Fibroblast of skin of right quadriceps (primary cell): Measurements from ENCODE around the gene MRPL14.

Experiments
- DNase-seq: peaks from one replicate; pipeline ENCODE4 v3.0.0-alpha.2; 2013

MRPL14 gene

GRCh38 chr6:44122801-44123200 lies 4.5 kb downstream of the MRPL14 start:
- peak; percentile 45 for DNase-seq

GRCh38 chr6:44120692-44121443 lies 6.4 kb downstream of the MRPL14 start:
- no peak for DNase-seq

GRCh38 chr6:44119704-44120262 lies 7.5 kb downstream of the MRPL14 start:
- DNase-seq = no peak

- no peak for DNase-seq
Measured at GRCh38 chr6:44117397-44118128, 9.7 kb downstream of the MRPL14 start.

GRCh38 chr6:44116641-44117382 lies 10.4 kb downstream of the MRPL14 start:
- DNase-seq = peak; percentile 90

GRCh38 chr6:44115866-44116265 lies 11.4 kb downstream of the MRPL14 start:
- DNase-seq = no peak

GRCh38 chr6:44113414-44113813 lies 13.8 kb downstream of the MRPL14 start:
- DNase-seq = no peak

GRCh38 chr6:44111434-44112417 lies 15.5 kb downstream of the MRPL14 start:
- no peak for DNase-seq

GRCh38 chr6:44110966-44111365 lies 16.3 kb downstream of the MRPL14 start:
- DNase-seq = no peak

- no peak for DNase-seq
Measured at GRCh38 chr6:44110005-44110676, 17.1 kb downstream of the MRPL14 start.

GRCh38 chr6:44109212-44109611 lies 18.0 kb downstream of the MRPL14 start:
- DNase-seq = no peak

- DNase-seq = no peak
Measured at GRCh38 chr6:44108471-44108870, 18.8 kb downstream of the MRPL14 start.

GRCh38 chr6:44107017-44107416 lies 20.2 kb downstream of the MRPL14 start:
- DNase-seq = no peak

- no peak for DNase-seq
Measured at GRCh38 chr6:44105993-44106740, 21.1 kb downstream of the MRPL14 start.

GRCh38 chr6:44105146-44105545 lies 22.1 kb downstream of the MRPL14 start:
- no peak for DNase-seq

GRCh38 chr6:44104481-44105021 lies 22.7 kb downstream of the MRPL14 start:
- DNase-seq = no peak

GRCh38 chr6:44102527-44102926 lies 24.7 kb downstream of the MRPL14 start:
- no peak for DNase-seq

- no peak for DNase-seq
Measured at GRCh38 chr6:44101832-44102231, 25.4 kb downstream of the MRPL14 start.

GRCh38 chr6:44100088-44100550 lies 27.1 kb downstream of the MRPL14 start:
- peak; percentile 17 for DNase-seq

- no peak for DNase-seq
Measured at GRCh38 chr6:44099192-44099591, 28.1 kb downstream of the MRPL14 start.
